GM21825 (cell line): ENCODE data around the gene NEDD1.

ENCODE experiments used
- ATAC-seq: cut with Tn5 transposase; IDR thresholded peaks from one replicate; pipeline ENCODE4 v1.9.1; 2021; ENCODE audit warnings: mild to moderate bottlenecking, moderate library complexity; ENCODE audit not compliant: unreplicated experiment

Gene NEDD1

GRCh38 chr12:96906849-96907670 lies at the start of gene NEDD1:
TSS of gene NEDD1 (plus strand) at chr12:96907257. CDS start at chr12:96909760, 2,503 bp downstream.
- peak; percentile 94 for ATAC-seq

GRCh38 chr12:96858162-96858561 lies 48.9 kb upstream of the NEDD1 start:
- ATAC-seq: no peak

- ATAC-seq: no peak
These were observed 45.4 kb upstream of the NEDD1 start for GRCh38 chr12:96861656-96862055.

- no peak for ATAC-seq
These were observed 44.7 kb upstream of the NEDD1 start for GRCh38 chr12:96862326-96862725.

GRCh38 chr12:96864335-96864734 lies 42.7 kb upstream of the NEDD1 start:
- no peak for ATAC-seq

- ATAC-seq: no peak
These were observed 40.1 kb upstream of the NEDD1 start for GRCh38 chr12:96866801-96867590.

GRCh38 chr12:96870946-96871345 lies 36.1 kb upstream of the NEDD1 start:
- no peak for ATAC-seq

GRCh38 chr12:96872961-96873360 lies 34.1 kb upstream of the NEDD1 start:
- no peak for ATAC-seq

- no peak for ATAC-seq
These were observed 32.8 kb upstream of the NEDD1 start for GRCh38 chr12:96874211-96874610.

- no peak for ATAC-seq
These were observed 30.1 kb upstream of the NEDD1 start for GRCh38 chr12:96876966-96877365.

GRCh38 chr12:96878704-96879103 lies 28.4 kb upstream of the NEDD1 start:
- ATAC-seq: no peak

- ATAC-seq: no peak
These were observed 27.8 kb upstream of the NEDD1 start for GRCh38 chr12:96879301-96879700.

- no peak for ATAC-seq
These were observed 26.8 kb upstream of the NEDD1 start for GRCh38 chr12:96880220-96880619.

- ATAC-seq: no peak
These were observed 25.4 kb upstream of the NEDD1 start for GRCh38 chr12:96881608-96882007.

GRCh38 chr12:96882862-96883261 lies 24.2 kb upstream of the NEDD1 start:
- no peak for ATAC-seq

- no peak for ATAC-seq
These were observed 23.5 kb upstream of the NEDD1 start for GRCh38 chr12:96883571-96883970.

- ATAC-seq: no peak
These were observed 19.9 kb upstream of the NEDD1 start for GRCh38 chr12:96886998-96887677.

- no peak for ATAC-seq
These were observed 17.7 kb upstream of the NEDD1 start for GRCh38 chr12:96889273-96889933.

GRCh38 chr12:96890331-96890730 lies 16.7 kb upstream of the NEDD1 start:
- no peak for ATAC-seq

- ATAC-seq: no peak
These were observed 15.0 kb upstream of the NEDD1 start for GRCh38 chr12:96892104-96892503.

- no peak for ATAC-seq
These were observed 9.6 kb upstream of the NEDD1 start for GRCh38 chr12:96897421-96897820.
